ENCODE data around the gene CDH4. TPM values are rescaled to one million over a fixed set of nuclear protein-coding genes. Genes with fewer than 3 reads are reported as not detected.

The CDH4 gene
- total RNA-seq, 1 donor from 2014 or later: 0.99 TPM

DNA sequence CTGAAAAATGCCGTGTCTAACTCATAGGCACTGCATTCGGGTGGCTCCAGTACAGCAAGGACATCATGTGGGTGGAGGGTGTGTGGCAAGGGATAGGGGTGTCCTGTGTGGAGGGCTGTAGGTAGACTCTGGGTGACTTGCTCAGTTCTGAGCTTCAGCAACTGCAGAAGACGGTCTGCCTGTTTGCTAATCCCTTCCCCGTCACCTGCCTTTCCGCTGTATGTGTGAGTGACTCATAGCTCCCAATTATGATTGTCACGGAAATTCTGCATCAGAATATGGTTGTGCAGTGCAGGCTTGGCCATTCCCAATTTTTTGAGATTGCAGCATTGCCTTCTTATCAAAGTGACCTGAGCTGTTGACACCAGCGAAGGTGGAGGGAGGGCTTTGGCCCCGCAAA lies 174.3 kb downstream of the CDH4 start:
- H3K4me3 Mint-ChIP-seq (ENCODE audit: unreplicated experiment): no peak overlapping the region
- peaks cover 26% of the 10 kb centered on the region for H3K27me3 Mint-ChIP-seq (ENCODE audit: low read depth)
- no peaks in the 10 kb centered on the region for H3K9me3 Mint-ChIP-seq (ENCODE audit: low read depth)
- TF ChIP-seq, protein P1, sequence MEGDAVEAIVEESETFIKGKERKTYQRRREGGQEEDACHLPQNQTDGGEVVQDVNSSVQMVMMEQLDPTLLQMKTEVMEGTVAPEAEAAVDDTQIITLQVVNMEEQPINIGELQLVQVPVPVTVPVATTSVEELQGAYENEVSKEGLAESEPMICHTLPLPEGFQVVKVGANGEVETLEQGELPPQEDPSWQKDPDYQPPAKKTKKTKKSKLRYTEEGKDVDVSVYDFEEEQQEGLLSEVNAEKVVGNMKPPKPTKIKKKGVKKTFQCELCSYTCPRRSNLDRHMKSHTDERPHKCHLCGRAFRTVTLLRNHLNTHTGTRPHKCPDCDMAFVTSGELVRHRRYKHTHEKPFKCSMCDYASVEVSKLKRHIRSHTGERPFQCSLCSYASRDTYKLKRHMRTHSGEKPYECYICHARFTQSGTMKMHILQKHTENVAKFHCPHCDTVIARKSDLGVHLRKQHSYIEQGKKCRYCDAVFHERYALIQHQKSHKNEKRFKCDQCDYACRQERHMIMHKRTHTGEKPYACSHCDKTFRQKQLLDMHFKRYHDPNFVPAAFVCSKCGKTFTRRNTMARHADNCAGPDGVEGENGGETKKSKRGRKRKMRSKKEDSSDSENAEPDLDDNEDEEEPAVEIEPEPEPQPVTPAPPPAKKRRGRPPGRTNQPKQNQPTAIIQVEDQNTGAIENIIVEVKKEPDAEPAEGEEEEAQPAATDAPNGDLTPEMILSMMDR (IDR thresholded peaks at IDR 0.05): no peak
- H3K27ac Mint-ChIP-seq (ENCODE audit: unreplicated experiment): no peak overlapping the region
- H3K36me3 Mint-ChIP-seq (ENCODE audit: low read depth): no peaks in the 10 kb centered on the region
- no peak for DNase-seq (ENCODE audit: low spot score)
- H3K4me1 Mint-ChIP-seq (ENCODE audit: low read depth): no peaks in the 10 kb centered on the region

DNA sequence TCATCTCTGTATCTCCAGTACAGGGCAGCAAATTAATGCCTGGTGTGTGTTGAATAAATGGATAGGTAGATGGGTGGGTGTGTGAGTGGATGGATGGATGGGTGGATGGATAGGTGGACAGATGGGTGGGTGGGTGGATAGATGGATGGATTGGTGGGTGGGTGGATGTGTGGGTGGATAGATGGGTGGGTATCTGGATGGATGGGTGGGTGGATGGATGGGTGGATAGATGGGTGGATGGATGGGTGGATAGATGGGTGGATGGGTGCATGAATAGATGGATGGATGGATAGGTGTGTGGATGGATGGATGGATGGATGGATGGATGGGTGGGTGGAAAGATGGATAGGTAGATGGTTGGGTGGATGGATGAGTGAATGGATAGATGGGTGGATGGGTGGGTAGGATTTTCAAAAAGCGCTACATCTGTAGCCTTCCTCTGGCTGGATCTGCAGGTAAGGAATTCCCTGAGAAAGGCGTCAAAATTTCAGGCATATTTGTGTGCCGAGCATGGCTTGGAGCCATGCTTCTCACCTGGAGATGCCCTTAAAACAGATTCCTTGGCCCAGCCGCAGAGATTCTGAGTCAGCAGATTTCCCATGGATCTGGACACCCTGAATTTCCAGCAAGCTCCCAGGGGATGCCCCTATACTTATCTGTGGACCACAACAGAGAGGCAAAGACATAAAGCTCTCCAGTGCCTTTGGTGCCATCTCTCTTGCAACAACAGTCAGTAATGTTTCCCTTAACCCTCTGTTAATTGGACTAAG lies 177.6 kb downstream of the CDH4 start:
- peaks cover 3% of the 10 kb centered on the region for H3K4me1 Mint-ChIP-seq (ENCODE audit: low read depth)
- no peak overlapping the region for H3K27ac Mint-ChIP-seq (ENCODE audit: unreplicated experiment)
- H3K9me3 Mint-ChIP-seq (ENCODE audit: low read depth): no peaks in the 10 kb centered on the region
- TF ChIP-seq, protein P1 (IDR thresholded peaks at IDR 0.05): no peak
- peaks cover 38% of the 10 kb centered on the region for H3K27me3 Mint-ChIP-seq (ENCODE audit: low read depth)
- no peak for DNase-seq (ENCODE audit: low spot score)
- no peak overlapping the region for H3K4me3 Mint-ChIP-seq (ENCODE audit: unreplicated experiment)
- no peaks in the 10 kb centered on the region for H3K36me3 Mint-ChIP-seq (ENCODE audit: low read depth)

DNA sequence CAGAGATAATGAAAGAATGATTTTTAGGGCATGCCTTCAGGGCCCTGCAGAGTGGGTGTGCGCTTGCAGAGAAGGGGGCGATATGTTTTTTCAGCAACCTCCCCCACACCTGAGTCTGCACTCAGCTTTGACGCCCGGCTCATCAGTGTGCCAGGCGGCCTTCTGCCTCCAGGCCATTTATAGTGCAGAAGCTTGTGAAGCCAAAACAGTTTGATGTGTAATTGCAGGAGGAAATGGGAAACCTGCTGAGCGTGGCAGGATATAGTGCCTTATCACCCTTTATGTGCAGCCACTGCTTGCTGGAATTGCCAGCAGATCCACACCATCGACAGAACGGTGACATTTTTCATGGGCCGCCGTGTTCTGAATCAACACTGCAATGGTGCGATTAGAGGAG lies 178.2 kb downstream of the CDH4 start:
- no peak overlapping the region for H3K27ac Mint-ChIP-seq (ENCODE audit: unreplicated experiment)
- peaks cover 38% of the 10 kb centered on the region for H3K27me3 Mint-ChIP-seq (ENCODE audit: low read depth)
- H3K4me1 Mint-ChIP-seq (ENCODE audit: low read depth): peaks cover 3% of the 10 kb centered on the region
- H3K9me3 Mint-ChIP-seq (ENCODE audit: low read depth): no peaks in the 10 kb centered on the region
- H3K36me3 Mint-ChIP-seq (ENCODE audit: low read depth): no peaks in the 10 kb centered on the region
- no peak overlapping the region for H3K4me3 Mint-ChIP-seq (ENCODE audit: unreplicated experiment)
- DNase-seq (ENCODE audit: low spot score): no peak
- TF ChIP-seq, protein P1 (IDR thresholded peaks at IDR 0.05): no peak

DNA sequence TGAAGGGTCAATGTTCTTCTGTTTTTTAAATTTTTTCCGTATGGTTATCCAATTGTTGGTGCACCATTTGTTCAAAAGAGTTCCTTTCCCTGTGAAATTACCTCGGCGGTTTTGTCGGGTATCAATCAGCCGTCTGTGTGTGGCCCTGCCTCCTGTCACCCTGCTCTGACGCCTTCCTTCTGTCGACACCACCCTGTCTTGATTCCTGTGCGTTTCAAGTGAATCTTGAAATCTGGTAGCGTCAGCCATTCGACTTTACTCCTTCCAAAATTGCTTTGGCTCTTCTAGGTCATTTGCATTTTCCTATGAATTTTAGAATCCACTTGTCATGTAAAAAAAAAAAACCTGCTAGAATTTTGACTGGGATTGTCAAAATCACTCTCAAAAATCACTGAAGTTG lies 181.1 kb downstream of the CDH4 start:
- Mint-ChIP-seq H3K27me3 (ENCODE audit: low read depth) (peaks cover 26% of the 10 kb centered on the region), H3K27ac (ENCODE audit: unreplicated experiment) (no peak overlapping the region), H3K36me3 (ENCODE audit: low read depth) (no peaks in the 10 kb centered on the region), H3K4me1 (ENCODE audit: low read depth) (peaks cover 18% of the 10 kb centered on the region), H3K4me3 (ENCODE audit: unreplicated experiment) (no peak overlapping the region), H3K9me3 (ENCODE audit: low read depth) (no peaks in the 10 kb centered on the region)
- no peak for DNase-seq (ENCODE audit: low spot score)
- TF ChIP-seq, protein P1 (IDR thresholded peaks at IDR 0.05): no peak

DNA sequence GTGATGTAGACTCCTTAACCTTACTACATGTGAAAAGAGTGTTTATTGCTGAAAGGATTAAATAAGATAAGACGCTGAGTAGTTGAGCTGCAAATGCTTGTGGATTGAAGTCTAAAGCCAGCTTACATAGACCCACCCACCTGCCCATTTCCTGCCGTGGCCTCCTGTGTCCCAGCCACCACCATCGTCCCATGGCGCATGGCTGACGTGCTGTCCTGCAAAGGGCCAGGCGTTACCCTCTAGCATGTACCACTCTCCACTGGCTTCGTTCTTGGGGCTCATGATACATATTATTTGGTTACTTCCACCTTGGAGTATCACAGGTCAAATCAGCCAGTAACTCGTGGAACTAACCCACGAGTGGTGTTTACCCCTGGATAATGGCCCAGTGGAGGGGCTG lies 181.8 kb downstream of the CDH4 start:
- no peak overlapping the region for H3K27ac Mint-ChIP-seq (ENCODE audit: unreplicated experiment)
- H3K4me3 Mint-ChIP-seq (ENCODE audit: unreplicated experiment): no peak overlapping the region
- peaks cover 22% of the 10 kb centered on the region for H3K27me3 Mint-ChIP-seq (ENCODE audit: low read depth)
- H3K9me3 Mint-ChIP-seq (ENCODE audit: low read depth): no peaks in the 10 kb centered on the region
- no peaks in the 10 kb centered on the region for H3K36me3 Mint-ChIP-seq (ENCODE audit: low read depth)
- TF ChIP-seq, protein P1 (IDR thresholded peaks at IDR 0.05): no peak
- no peak for DNase-seq (ENCODE audit: low spot score)
- peaks cover 18% of the 10 kb centered on the region for H3K4me1 Mint-ChIP-seq (ENCODE audit: low read depth)
